Measurements from ENCODE around the gene ID2. TPM values are rescaled to one million over a fixed set of nuclear protein-coding genes. Genes with fewer than 3 reads are reported as not detected.
A peak's percentile ranks its signal among the peaks of the same experiment; 100 is the strongest.

ID2 gene
- total and polyA plus RNA-seq, 5 experiments from 2014 or later: 67.1 to 630 (median 368) TPM

DNA sequence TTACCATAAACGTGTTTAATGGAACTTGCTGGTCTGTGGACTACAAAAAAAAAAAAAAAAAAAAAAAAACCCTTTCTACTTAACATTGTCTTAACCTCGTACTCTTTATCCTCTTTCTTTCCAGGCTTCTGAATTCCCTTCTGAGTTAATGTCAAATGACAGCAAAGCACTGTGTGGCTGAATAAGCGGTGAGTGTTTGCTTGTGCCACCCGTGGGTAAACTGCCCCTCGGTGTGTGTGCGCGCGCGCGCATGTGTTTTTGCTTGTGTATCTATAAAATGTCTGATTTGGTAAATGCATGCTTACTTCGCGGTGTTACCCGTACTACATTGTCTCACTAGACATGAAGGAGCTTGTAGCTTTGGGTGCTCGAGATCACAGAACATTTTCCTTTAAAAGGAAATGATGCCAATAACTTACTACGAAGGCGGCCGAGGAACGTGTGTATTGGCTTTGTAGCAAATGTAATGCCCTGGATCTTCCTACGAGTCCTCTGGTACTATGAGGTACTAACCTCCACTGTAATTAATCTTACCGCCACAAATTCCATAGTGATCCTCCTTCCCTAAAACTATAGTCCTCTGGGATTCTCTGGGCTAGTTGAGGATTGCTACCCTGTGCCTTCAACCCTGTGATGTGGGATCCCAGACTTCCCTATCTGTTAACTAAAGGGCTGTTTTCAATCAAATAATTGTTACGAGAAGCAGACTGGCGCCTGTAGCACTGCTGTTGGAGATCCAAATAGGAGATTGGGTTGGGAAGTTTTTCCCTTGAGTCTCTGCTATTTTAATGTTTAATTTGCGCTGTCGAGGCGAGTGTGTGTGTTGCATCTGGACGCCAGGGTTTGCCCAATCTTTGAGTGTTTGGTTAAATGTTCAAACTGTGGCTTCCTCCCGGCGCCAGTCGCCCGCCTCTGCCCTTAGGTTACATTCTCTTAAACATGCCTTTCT is 1.1 kb downstream of the ID2 start:
- ATAC-seq: peak in 1 of 2 donors; percentile 3
- Mint-ChIP-seq H3K9me3 (peaks cover 0 to 2% (median 0%) of the 10 kb centered on the region in 9 donors), H3K36me3 (peaks cover 2 to 19% (median 7%) of the 10 kb centered on the region in 3 donors), H3K4me3 (peak overlapping the region; percentile 92 to 100 (median 99)), H3K4me1 (peaks cover 18 to 49% (median 38%) of the 10 kb centered on the region in 4 donors), H3K27me3 (peaks cover 2 to 13% (median 5%) of the 10 kb centered on the region in 5 donors), H3K27ac (peak overlapping the region; percentile 88 to 99 (median 97))
- peak in 9 of 10 donors; percentile 39 to 72 (median 57) for DNase-seq
- POLR2A ChIA-PET: interaction anchor here (0.6 to 5.0 kb wide), 27 partner anchors 11 to 1766 kb away, joined by 3 to 55 read pairs (median 8); no protein-coding TSS in a partner anchor

DNA sequence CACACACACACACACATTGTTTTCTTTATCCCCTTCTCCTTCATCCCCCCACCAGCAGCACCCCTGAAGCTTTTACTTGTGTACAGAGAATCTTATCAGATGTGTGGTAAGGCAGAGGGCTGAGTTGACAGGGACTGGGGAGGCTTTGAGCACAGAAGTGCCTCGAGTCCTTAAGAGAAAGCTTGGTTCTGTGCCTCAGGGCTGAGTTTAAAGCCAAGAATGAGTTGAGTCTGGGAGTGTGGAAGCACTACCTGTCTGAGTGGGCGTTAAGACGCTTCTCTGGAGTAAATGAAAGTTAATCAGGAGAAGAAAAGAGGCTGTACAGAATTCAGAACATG is 2.7 kb downstream of the ID2 start:
- Mint-ChIP-seq H3K4me1 (peaks cover 14 to 42% (median 28%) of the 10 kb centered on the region in 4 donors), H3K36me3 (peaks cover 3 to 19% (median 12%) of the 10 kb centered on the region in 3 donors), H3K9me3 (peaks cover 0 to 2% (median 0%) of the 10 kb centered on the region in 9 donors), H3K27me3 (peaks cover 0 to 9% (median 3%) of the 10 kb centered on the region in 5 donors), H3K4me3 (peak overlapping the region; percentile 82 to 100 (median 98)), H3K27ac (peak overlapping the region; percentile 24 to 100 (median 94))
- POLR2A ChIA-PET: interaction anchor here (0.5 to 2.2 kb wide), 14 partner anchors 20 to 1587 kb away, joined by 3 to 24 read pairs (median 5); no protein-coding TSS in a partner anchor
- DNase-seq (peak in 7 of 10 donors; percentile 47 to 69 (median 57)), ATAC-seq (peak; percentile 12 to 16)

DNA sequence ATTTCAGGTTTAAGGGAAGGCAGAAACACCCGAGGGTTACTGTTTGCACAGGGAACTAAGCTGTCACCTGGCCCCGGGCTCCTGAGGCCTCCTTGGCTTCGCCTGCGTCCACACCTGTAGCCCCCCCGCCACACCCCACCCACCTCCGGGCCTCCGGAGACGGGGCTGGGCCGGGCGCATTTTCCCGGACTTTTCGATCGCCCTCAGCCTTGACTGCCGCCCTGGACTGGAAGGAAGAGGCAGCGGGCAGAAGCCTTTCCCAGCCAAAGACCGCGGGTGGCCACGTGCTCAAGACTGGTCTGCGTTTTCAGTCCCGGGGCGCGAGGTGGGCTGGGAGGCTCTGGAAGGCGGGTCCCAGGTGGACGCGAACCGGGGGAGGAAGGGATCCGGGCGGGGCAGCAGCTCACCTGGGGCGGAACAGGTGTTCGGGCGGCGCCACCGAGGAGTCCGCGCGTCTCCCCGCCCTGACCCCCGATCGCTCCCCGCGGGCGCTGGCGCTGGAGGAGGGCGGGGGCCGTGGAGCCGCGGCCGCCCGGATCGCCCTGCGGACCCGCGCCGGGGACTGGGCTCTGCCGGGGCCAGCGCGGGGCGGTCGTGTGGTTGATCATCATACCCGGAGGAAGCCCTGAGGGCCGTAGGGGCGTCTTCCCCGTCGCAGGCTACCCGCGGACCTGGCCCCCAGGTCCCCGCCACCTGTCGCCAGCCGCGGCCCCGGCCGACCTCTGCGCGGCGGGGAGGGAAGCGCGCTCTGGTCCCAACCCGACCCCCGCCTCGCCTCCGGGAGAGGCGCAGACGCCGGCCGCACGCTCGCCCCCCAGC is 3.2 kb downstream of the ID2 start:
- Mint-ChIP-seq H3K9me3 (peaks cover 0 to 2% (median 0%) of the 10 kb centered on the region in 9 donors), H3K4me3 (peak overlapping the region; percentile 82 to 100 (median 98)), H3K4me1 (peaks cover 10 to 36% (median 22%) of the 10 kb centered on the region in 4 donors), H3K27ac (peak overlapping the region; percentile 24 to 100 (median 94)), H3K27me3 (peaks cover 0 to 8% (median 0%) of the 10 kb centered on the region in 5 donors), H3K36me3 (peaks cover 5 to 19% (median 13%) of the 10 kb centered on the region in 3 donors)
- DNase-seq (peak in 6 of 10 donors; percentile 23 to 48 (median 40)), ATAC-seq (peak in 1 of 2 donors; percentile 1)
- POLR2A ChIA-PET: interaction anchor here (0.5 to 2.2 kb wide), 14 partner anchors 21 to 1588 kb away, joined by 3 to 24 read pairs (median 5); no protein-coding TSS in a partner anchor

DNA sequence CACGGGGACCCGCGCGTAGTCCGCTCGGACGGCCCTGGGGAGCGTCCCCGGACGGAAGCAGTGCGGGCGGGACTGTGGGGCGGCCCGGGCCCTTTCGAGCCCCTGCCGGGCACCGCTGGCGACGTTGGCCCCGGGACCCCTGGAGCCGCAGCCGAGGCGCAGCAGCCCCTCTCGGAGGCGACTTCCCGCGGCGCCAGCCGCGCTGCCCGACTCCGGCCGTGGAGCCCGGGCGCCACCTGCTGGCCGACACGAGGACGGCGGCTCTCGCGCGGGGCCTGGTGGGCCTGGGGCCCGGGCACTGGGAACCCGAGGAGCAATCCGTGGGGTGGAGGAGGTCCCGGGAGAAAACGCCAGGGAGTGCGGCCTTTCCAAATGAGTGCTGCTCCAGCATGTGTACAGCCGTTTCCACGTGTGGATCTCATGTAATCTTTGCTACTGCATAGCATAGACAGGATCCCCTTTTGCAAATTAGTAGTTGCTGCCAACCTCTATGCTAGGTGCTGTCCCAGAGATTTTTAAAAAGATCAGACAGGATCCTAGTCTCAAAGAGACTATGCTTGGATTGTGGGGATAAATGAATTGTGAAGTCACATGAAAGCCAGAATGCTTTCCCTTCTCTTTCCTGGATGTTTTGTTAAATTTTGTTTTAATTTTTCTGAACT is 4.0 kb downstream of the ID2 start:
- POLR2A ChIA-PET: interaction anchor here (0.6 to 2.2 kb wide), 6 partner anchors 1116 to 1588 kb away, joined by 3 to 24 read pairs (median 7); no protein-coding TSS in a partner anchor
- H3K9me3 Mint-ChIP-seq: peaks cover 0 to 2% (median 0%) of the 10 kb centered on the region in 9 donors
- peaks cover 10 to 29% (median 19%) of the 10 kb centered on the region in 4 donors for H3K4me1 Mint-ChIP-seq
- DNase-seq: peak; percentile 67 to 92 (median 83)
- H3K36me3 Mint-ChIP-seq: peaks cover 5 to 19% (median 13%) of the 10 kb centered on the region in 3 donors
- peaks cover 0 to 8% (median under 1%) of the 10 kb centered on the region in 5 donors for H3K27me3 Mint-ChIP-seq
- H3K27ac Mint-ChIP-seq: peak overlapping the region in 9 of 10 donors; percentile 17 to 92 (median 47)
- peak overlapping the region; percentile 45 to 84 (median 68) for H3K4me3 Mint-ChIP-seq
- peak; percentile 21 to 26 for ATAC-seq

DNA sequence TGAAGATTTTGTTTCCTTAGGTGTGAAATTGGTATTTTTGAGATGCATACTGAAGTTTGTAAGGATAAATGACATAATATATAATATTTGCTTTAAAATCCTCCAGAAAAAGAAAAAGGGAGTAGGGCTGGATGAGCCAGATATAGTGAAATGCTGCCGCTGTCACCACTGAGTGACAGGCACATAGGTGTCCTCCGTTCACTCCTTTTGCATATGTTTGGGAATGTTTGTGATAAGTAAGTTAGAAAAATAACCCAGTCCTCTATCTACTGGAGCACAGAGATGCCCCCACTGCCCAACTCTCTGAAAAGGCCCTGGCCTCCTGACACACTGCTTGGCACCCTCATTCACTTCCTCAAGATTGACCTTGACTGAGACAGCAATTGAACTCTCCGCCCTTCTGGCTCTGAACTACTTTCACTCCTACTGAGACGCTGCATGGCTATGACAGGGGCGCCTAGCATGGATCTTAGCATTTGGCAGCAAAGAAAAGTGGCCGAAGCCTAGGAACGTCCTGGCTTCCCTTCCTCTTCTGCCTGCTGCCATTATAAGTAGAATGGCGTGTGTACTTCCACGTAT is 10.1 kb downstream of the ID2 start:
- peaks cover 5 to 8% (median 8%) of the 10 kb centered on the region in 3 donors for H3K36me3 Mint-ChIP-seq
- DNase-seq: no peak
- POLR2A ChIA-PET: no interaction called here
- peak overlapping the region in 1 of 10 donors; percentile 16 for H3K4me3 Mint-ChIP-seq
- H3K27ac Mint-ChIP-seq: no peak overlapping the region
- ATAC-seq: no peak
- H3K27me3 Mint-ChIP-seq: peaks cover 10 to 26% (median 23%) of the 10 kb centered on the region in 5 donors
- peaks cover 4 to 10% (median 7%) of the 10 kb centered on the region in 4 donors for H3K4me1 Mint-ChIP-seq
- peaks cover 0 to 5% (median 0%) of the 10 kb centered on the region in 9 donors for H3K9me3 Mint-ChIP-seq

DNA sequence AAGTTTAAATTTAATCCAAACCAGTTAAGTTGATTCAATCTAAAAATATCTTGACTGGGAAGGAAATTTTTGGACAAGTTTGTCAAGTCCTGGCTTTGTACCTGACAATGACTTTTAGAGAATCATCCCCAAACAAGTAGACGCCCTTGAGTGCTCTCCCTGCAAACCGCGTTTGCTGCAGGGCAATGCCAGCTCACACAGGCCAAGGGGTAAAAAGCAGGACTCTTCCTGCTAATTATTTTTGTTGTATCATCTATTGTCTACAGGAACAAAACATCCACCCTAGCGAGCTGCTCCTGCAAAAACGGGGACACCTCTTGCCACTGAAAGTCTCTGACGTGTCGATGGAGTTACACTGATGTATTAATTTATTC is 10.9 kb downstream of the ID2 start:
- Mint-ChIP-seq H3K9me3 (peaks cover 0 to 10% (median 0%) of the 10 kb centered on the region in 9 donors), H3K36me3 (peaks cover 6 to 8% (median 8%) of the 10 kb centered on the region in 3 donors), H3K4me1 (peaks cover 2 to 10% (median 7%) of the 10 kb centered on the region in 4 donors), H3K4me3 (peak overlapping the region in 4 of 10 donors; percentile 8 to 57 (median 20)), H3K27me3 (peaks cover 10 to 26% (median 23%) of the 10 kb centered on the region in 5 donors), H3K27ac (no peak overlapping the region)
- DNase-seq (no peak), ATAC-seq (no peak)
- POLR2A ChIA-PET: no interaction called here

DNA sequence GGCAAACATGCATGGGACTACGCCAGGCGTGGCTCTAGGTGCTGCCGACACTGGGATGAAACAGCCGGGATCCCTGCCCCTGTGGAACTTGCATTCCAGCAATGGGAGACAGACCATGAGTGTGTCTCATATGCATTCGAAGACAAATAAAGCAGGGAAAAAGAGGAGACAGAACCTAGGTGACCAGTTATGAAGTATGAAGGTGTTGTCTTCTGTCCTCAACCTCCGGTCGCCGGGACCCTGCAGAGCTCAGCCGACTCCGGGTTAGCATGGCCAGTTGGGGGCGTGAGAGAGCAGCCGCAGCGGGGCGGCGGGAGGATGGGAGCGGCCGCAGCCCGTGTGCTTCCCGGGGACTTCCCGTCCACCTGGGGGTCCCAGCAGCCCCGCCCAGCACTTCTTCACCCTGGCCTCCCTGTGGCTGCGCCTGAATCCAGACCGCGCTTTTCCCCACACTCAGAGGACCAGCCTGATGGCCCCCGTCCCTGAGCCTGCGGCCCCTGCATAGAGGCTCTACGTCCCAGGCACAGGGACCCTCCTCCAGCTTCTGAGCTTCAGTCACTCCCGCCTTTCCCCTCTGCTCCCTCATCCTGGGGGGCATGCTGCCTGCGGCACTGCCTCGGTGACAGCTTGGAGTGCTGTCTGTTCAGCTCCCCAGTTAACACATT is 11.4 kb downstream of the ID2 start:
- DNase-seq (peak in 4 of 10 donors; percentile 28 to 35 (median 32)), ATAC-seq (peak; percentile 63 to 70)
- peaks cover 6 to 8% (median 8%) of the 10 kb centered on the region in 3 donors for H3K36me3 Mint-ChIP-seq
- H3K4me1 Mint-ChIP-seq: peaks cover 2 to 10% (median 7%) of the 10 kb centered on the region in 4 donors
- peaks cover 0 to 15% (median 0%) of the 10 kb centered on the region in 9 donors for H3K9me3 Mint-ChIP-seq
- POLR2A ChIA-PET: no interaction called here
- no peak overlapping the region for H3K27ac Mint-ChIP-seq
- peaks cover 10 to 26% (median 23%) of the 10 kb centered on the region in 5 donors for H3K27me3 Mint-ChIP-seq
- peak overlapping the region in 7 of 10 donors; percentile 15 to 65 (median 33) for H3K4me3 Mint-ChIP-seq

DNA sequence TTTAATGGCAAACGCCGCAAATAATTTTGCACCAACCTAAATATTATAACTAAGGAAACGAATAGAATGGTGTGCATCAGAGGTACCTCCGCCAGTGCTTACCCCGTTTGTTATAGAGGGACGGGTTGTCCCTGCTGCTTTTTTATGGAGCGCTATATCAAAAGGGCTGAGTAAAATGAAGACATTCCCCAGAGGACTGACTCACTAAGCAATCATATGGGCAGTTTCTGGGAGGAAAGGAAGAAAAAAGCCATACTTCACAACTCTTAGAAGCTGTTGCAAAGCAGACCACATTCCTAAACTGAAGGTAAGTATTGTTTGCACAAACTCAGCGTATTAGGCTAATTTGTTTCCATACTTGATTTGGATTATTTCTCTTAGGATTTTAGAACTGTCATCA is 12.9 kb downstream of the ID2 start:
- no peak for DNase-seq
- peaks cover 2 to 10% (median 7%) of the 10 kb centered on the region in 4 donors for H3K4me1 Mint-ChIP-seq
- H3K27ac Mint-ChIP-seq: no peak overlapping the region
- H3K4me3 Mint-ChIP-seq: no peak overlapping the region
- peaks cover 0 to 16% (median 0%) of the 10 kb centered on the region in 9 donors for H3K9me3 Mint-ChIP-seq
- H3K27me3 Mint-ChIP-seq: peaks cover 10 to 26% (median 20%) of the 10 kb centered on the region in 5 donors
- peaks cover 2 to 6% (median 5%) of the 10 kb centered on the region in 3 donors for H3K36me3 Mint-ChIP-seq
- POLR2A ChIA-PET: interaction anchor here (0.8 kb wide), 1 partner anchor 827 kb away, joined by 3 read pairs; no protein-coding TSS in a partner anchor
- no peak for ATAC-seq

DNA sequence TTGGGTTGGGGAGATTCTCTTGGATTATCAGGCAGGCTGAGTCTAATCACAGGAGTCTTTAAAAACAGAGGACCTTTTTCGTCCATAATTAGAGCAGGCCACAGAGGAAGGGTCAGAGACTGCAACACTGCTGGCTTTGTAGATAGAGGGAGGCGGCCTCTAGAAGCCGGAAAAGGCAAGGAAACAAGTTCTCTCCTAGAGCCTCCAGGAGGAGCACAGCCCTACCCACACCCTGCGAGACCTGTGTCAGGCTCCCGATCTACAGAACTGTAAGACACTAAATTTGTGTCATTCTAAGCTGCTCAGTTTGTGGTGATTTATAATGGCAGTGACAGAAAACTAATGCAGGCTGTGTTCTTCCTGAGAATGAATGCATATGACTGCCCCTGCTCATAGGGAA is 15.3 kb downstream of the ID2 start:
- no peak overlapping the region for H3K4me3 Mint-ChIP-seq
- ATAC-seq: no peak
- peaks cover 0 to 6% (median 0%) of the 10 kb centered on the region in 3 donors for H3K36me3 Mint-ChIP-seq
- POLR2A ChIA-PET: no interaction called here
- H3K27me3 Mint-ChIP-seq: peaks cover 1 to 12% (median 8%) of the 10 kb centered on the region in 5 donors
- peak overlapping the region in 1 of 10 donors; percentile 4 for H3K27ac Mint-ChIP-seq
- H3K4me1 Mint-ChIP-seq: peaks cover 2 to 10% (median 7%) of the 10 kb centered on the region in 4 donors
- no peak for DNase-seq
- H3K9me3 Mint-ChIP-seq: peaks cover 0 to 16% (median 0%) of the 10 kb centered on the region in 9 donors

DNA sequence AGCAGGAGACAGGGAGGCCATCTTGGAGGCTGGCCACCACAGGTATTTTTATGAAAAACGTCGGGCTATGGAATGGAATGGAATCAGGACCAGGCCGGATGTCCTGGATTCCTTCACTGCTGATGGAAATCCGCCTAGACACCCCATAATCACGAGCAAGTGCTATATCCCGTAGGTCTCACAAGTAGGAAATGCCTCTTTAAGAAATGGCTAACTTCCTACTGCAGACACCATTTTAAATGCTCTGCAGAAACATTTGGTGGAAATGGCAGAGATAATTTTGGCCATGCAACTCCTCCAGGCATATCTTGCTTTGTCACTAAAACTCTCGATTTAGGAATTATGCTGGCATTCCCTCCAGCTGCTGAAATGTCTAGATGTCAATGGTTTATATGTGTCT is 18.0 kb downstream of the ID2 start:
- Mint-ChIP-seq H3K9me3 (peaks cover 0 to 16% (median 0%) of the 10 kb centered on the region in 9 donors), H3K36me3 (peaks cover 0 to 6% (median 0%) of the 10 kb centered on the region in 3 donors), H3K27me3 (peaks cover 0 to 2% (median 0%) of the 10 kb centered on the region in 5 donors), H3K27ac (no peak overlapping the region), H3K4me3 (no peak overlapping the region), H3K4me1 (no peaks in the 10 kb centered on the region)
- POLR2A ChIA-PET: no interaction called here
- DNase-seq (no peak), ATAC-seq (no peak)
